Progenitor cell of endocrine pancreas (in vitro differentiated cells): ENCODE measurements around the gene LY6G6D. TPM values are rescaled to one million over a fixed set of nuclear protein-coding genes. Genes with fewer than 3 reads are reported as not detected.
"Not testable (repeated sequence)": the region's sequence is repeated elsewhere in the genome, so short reads cannot be mapped to it uniquely, and the experiment has no call there.

ENCODE experiments used
- DNase-seq: peaks from one replicate; pipeline ENCODE4 v3.0.0; 2021; ENCODE audit warnings: low spot score; ENCODE audit not compliant: unreplicated experiment
- H3K27ac Mint-ChIP-seq: 2 replicates; pipeline ENCODE4 v1.8.0; 2021; ENCODE audit warnings: mild to moderate bottlenecking, moderate library complexity, mixed read lengths
- H3K27me3 Mint-ChIP-seq: 2 replicates; pipeline ENCODE4 v1.8.0; 2021; ENCODE audit warnings: mixed read lengths
- H3K36me3 Mint-ChIP-seq: 2 replicates; pipeline ENCODE4 v1.8.0; 2022; ENCODE audit warnings: mixed read lengths; ENCODE audit not compliant: insufficient read depth
- H3K4me1 Mint-ChIP-seq: 2 replicates; pipeline ENCODE4 v1.8.0; 2021; ENCODE audit warnings: low read depth, mixed read lengths
- H3K4me3 Mint-ChIP-seq: 2 replicates; pipeline ENCODE4 v1.8.0; 2021; ENCODE audit warnings: low read depth, mild to moderate bottlenecking, moderate library complexity, mixed read lengths
- H3K9me3 Mint-ChIP-seq: 2 replicates; pipeline ENCODE4 v1.8.0; 2021; ENCODE audit warnings: low read depth, mixed read lengths
- CTCF ChIP-seq: fragments of 200-600 bp; sonication (generic); IDR thresholded peaks from one replicate; pipeline ENCODE4 v1.5.0; 2021; ENCODE audit warnings: antibody characterized with exemption, mild to moderate bottlenecking; ENCODE audit not compliant: unreplicated experiment
- total RNA-seq: library from RNA; stranded (reverse); gene quantifications from 2 replicates; pipeline ENCODE4 v1.2.1, GENCODE V29; 2021

LY6G6D gene
- total RNA-seq, 1 donor from 2014 or later = not detected

GRCh38 chr6:31702819-31703716 is 12.1 kb upstream of the LY6G6D start, which contains the start of gene ABHD16A:
Gene ABHD16A (minus strand): TSS chr6:31703324. CDS start chr6:31703281, 43 bp downstream.
- no peak for TF ChIP-seq CTCF
- H3K4me3 Mint-ChIP-seq = peak within 1 kb of the TSS; percentile 96
- H3K27ac Mint-ChIP-seq = peak within 1 kb of the TSS; percentile 95
- H3K27me3 Mint-ChIP-seq = no peaks in the 10 kb centered on the region
- peaks cover 18% of the 10 kb centered on the region for H3K4me1 Mint-ChIP-seq
- peaks cover 4% of the 10 kb centered on the region for H3K36me3 Mint-ChIP-seq
- peak; percentile 92 for DNase-seq
- H3K9me3 Mint-ChIP-seq = no peaks in the 10 kb centered on the region

- no peak for DNase-seq
- Mint-ChIP-seq H3K27me3 (no peaks in the 10 kb centered on the region), H3K4me1 (peaks cover 15% of the 10 kb centered on the region), H3K4me3 (no peak overlapping the region), H3K9me3 (no peaks in the 10 kb centered on the region), H3K36me3 (peaks cover 2% of the 10 kb centered on the region), H3K27ac (no peak overlapping the region)
- no peak for TF ChIP-seq CTCF
These were observed 9.2 kb upstream of the LY6G6D start for GRCh38 chr6:31705931-31706330.

- Mint-ChIP-seq H3K4me3 (no peak within 1 kb of the TSS), H3K27ac (no peak within 1 kb of the TSS), H3K36me3 (no peaks in the 10 kb centered on the region), H3K4me1 (peaks cover 9% of the 10 kb centered on the region), H3K27me3 (no peaks in the 10 kb centered on the region), H3K9me3 (no peaks in the 10 kb centered on the region)
- TF ChIP-seq CTCF = no peak
- DNase-seq = no peak
These were observed 8.5 kb upstream of the LY6G6D start, which contains the start of gene LY6G6F for GRCh38 chr6:31706599-31706998. Gene LY6G6F (plus strand): TSS chr6:31706866. CDS start chr6:31706907, 41 bp downstream.

GRCh38 chr6:31707701-31708100 is 7.4 kb upstream of the LY6G6D start:
- no peak overlapping the region for H3K4me3 Mint-ChIP-seq

GRCh38 chr6:31708224-31708623 is 6.9 kb upstream of the LY6G6D start:
- no peak for DNase-seq
- Mint-ChIP-seq H3K9me3 (no peaks in the 10 kb centered on the region), H3K4me1 (peaks cover 7% of the 10 kb centered on the region), H3K36me3 (no peaks in the 10 kb centered on the region), H3K4me3 (no peak overlapping the region), H3K27me3 (peaks cover 11% of the 10 kb centered on the region), H3K27ac (no peak overlapping the region)
- TF ChIP-seq CTCF = no peak

More at GRCh38 chr6:31707701-31708100, 7.4 kb upstream of the LY6G6D start:
- Mint-ChIP-seq H3K36me3 (no peaks in the 10 kb centered on the region), H3K9me3 (no peaks in the 10 kb centered on the region), H3K4me1 (peaks cover 4% of the 10 kb centered on the region), H3K27ac (no peak overlapping the region), H3K27me3 (peaks cover 7% of the 10 kb centered on the region)
- TF ChIP-seq CTCF = no peak
- DNase-seq = no peak

- H3K27me3 Mint-ChIP-seq = peaks cover 11% of the 10 kb centered on the region
- H3K4me1 Mint-ChIP-seq = peaks cover 12% of the 10 kb centered on the region
- not testable (repeated sequence) for H3K36me3 Mint-ChIP-seq, H3K4me3 Mint-ChIP-seq, H3K9me3 Mint-ChIP-seq, H3K27ac Mint-ChIP-seq, DNase-seq
These were observed 6.0 kb upstream of the LY6G6D start for GRCh38 chr6:31709157-31709556.
